Activated gamma-delta T cell treated with anti-CD3 and anti-CD28 coated beads, Interleukin-2, amount 50 U/mL, for 16 hours (primary cell): Measurements from ENCODE around the gene IGF2.

Source experiments
- DNase-seq: peaks from one replicate; pipeline ENCODE4 v3.0.0-alpha.2; 2020; ENCODE audit warnings: low read depth

The IGF2 gene

GRCh38 chr11:2122907-2123627 is 16.1 kb downstream of the IGF2 start:
- no peak for DNase-seq

DNA sequence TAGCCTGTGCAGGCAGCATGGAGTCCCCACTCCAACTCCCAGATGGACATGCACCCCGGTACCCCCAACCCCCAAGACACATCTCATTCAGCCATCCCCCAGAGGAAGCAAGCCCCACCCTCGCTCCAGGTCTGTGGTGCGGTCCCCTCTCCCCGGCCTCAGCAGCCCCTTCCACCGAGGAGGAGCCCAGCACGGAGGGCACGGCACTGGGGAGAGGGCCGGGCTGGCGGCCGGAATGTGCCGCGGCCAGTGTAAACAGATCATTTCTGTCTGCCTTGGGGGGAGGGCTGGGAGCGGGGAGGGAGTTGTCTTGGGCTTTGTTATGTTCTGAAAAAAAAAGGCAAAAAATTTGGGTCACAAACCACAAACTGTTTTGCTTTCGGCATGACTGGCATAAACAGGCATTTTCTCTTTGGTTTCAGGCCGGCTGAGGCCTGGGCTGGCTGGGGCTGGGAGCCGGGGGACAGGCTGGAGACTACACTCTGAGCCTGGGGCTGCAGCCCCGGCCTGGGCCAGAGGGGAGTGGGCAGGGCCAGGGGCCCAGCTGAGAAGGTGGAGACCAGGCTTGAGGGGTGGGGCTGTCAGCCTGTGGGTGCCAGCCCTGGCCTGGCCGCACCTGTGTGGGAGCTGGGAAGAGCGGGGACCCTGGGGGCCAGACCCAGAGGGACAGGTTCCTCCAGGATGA is 16.8 kb downstream of the IGF2 start:
- DNase-seq: no peak

DNA sequence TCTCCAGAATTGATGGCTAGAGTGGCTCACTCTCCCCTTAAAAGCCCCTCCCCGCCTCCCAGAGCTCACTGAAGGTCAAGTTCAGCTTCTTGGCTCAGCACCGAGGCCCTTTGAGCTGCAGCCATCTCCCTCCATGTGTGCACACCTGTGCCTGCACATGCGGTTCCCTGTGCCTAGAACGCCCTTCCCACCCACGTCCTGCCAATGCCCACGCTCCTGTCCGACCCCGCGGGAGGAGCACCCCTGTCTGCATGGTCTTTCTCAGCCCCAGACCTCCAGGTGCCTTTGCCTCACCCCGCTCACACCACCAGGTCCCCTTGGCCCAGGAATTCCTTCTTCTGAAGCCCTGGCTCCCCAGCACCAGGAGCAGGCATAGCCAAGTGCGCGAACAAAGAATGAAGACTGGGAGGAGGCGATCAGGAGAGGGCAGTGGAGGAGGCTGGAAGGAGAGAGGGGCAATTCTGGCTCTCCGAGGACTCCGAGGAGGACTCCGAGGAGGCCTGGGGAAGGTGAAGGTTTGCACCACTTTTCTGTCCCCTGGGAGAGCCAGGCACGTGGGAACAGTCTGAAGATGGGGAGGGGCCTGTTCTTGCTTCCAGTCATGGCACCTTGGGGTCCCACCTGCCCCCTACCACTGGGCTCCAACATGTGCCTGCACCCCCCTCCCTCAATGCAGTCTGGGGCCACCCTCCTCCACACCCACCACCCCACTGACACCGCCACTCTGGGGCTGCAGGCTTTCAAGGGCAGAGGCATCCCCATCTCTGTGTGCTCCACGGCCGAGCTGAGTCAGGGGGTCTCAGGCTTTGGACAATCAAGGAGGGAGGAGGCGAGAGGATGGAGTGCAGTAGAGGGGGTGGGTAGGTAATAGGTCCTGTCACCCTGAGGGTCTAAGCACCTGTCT is 17.7 kb downstream of the IGF2 start:
- DNase-seq: no peak

DNA sequence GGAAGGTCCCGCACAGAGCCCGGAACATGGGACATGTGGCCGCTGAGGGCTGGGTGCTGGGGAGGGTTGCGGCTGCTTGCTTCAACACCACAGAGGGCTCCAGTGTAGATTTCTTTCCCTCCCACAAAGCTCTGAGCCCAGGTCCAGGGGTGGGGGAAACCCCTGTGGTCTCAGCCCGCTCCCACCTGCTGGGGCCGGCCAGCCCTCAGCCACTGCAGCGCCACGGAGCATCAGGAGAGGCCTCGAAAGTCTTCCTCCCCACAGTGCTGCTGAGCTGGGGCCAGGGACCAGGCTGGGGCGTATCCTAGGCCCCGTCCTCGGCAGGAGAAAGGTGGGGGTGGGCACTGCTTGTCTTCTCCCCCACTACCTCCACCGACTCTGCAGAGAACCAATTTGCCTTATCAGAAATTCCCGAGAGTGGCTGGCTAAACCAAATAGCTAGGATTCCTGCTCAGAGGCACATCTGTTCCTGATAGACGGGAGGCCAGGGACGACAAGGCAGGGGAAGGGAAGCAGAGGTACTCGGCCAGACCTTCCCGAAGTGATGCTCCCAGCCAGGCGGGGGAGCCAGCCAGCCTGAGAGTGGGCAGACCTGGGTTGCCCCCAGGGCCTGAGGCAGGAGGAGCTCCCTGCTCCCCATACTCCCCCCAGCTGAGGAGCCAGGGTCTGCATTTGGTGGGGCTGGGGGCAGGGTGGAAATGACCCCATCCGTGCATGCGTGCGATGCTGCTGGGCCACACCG is 18.7 kb downstream of the IGF2 start:
- DNase-seq: no peak

DNA sequence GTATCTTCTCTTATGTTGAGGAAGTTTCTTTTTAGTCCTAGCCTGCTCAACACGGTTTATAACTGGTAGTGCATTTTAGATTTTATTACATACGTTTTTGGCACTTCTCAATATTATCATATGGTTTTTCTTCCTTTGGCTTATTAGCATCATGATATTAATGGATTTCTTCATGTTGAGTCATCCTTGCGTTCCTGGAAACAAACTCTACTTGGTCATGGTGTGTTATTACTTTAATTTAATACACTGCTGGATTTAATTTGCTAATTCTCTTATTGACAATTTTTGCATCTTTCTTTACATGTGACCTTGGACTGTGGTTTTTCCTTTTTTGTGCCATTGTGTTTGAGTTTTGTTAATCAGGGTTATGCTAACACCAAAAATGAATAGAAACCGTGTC is 20.5 kb downstream of the IGF2 start:
- no peak for DNase-seq

GRCh38 chr11:2116680-2117079 is 22.5 kb downstream of the IGF2 start:
- DNase-seq: no peak

DNA sequence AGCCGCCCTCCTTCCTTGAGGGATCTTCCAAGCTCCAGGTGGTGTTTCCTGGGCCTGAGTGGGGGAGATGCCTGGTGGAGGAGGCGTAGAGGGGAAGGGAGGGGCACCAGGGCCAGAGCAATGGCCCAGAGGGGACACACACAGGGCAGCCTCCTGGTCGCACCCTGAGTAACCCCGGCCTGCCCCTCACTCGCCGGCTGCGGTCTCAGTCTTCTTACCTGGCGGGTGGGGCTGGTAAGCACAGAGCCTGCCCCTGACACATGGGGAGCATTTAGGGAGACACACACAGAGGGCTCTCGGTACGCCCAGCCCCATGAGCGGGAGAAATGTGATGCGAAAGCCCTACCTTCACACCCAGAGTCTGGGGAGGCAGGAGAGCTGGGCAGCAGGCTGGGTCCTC is 23.9 kb downstream of the IGF2 start:
- DNase-seq: no peak

GRCh38 chr11:2114430-2115241 is 24.6 kb downstream of the IGF2 start:
- DNase-seq: no peak

DNA sequence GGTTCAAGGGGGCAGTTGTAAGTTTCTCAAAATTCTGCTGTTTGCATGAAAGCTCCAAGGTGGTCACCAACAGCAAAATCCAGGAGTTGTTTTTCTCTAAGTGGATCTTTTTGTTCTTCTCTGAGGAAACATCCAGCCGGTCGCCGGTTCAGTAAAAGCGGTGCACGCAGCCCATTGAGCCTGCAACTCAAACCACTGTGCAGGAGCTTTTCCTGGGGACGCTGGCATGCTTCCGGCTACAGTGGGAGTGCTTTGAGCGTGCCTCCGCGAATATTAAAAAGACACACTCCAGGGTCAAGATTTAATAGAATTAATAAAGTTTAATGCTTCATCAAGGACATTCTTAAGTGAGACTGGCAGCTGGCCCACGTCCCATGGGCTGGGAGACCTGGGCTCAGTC is 25.4 kb downstream of the IGF2 start:
- DNase-seq: no peak

DNA sequence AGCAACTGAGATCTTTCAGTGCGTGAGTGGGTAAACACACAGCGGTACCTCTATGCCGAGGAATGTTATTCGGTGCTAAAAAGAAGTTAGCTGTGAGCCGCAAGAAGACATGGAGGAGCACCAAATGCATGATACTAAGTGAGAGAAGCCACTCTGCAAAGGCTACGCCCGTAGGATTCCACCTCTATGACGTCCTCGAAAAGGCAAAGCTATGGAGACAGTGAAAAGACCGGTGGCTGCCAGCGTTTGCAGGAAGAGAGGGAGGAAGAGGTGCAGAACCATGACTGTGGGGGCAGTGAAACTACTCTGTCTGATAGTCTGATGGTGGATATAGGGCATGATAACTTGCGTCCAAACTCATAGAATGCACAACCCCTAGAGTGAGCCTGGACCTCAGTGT is 28.7 kb downstream of the IGF2 start:
- no peak for DNase-seq

GRCh38 chr11:2109541-2110019 is 29.6 kb downstream of the IGF2 start:
- no peak for DNase-seq

- DNase-seq: no peak
Measured at GRCh38 chr11:2108675-2109491, 30.3 kb downstream of the IGF2 start.

GRCh38 chr11:2107941-2108630 is 31.1 kb downstream of the IGF2 start:
- no peak for DNase-seq

GRCh38 chr11:2107521-2107920 is 31.7 kb downstream of the IGF2 start:
- DNase-seq: no peak

- DNase-seq: no peak
Measured at GRCh38 chr11:2106583-2107209, 32.5 kb downstream of the IGF2 start.

GRCh38 chr11:2105511-2105910 is 33.7 kb downstream of the IGF2 start:
- DNase-seq: no peak

DNA sequence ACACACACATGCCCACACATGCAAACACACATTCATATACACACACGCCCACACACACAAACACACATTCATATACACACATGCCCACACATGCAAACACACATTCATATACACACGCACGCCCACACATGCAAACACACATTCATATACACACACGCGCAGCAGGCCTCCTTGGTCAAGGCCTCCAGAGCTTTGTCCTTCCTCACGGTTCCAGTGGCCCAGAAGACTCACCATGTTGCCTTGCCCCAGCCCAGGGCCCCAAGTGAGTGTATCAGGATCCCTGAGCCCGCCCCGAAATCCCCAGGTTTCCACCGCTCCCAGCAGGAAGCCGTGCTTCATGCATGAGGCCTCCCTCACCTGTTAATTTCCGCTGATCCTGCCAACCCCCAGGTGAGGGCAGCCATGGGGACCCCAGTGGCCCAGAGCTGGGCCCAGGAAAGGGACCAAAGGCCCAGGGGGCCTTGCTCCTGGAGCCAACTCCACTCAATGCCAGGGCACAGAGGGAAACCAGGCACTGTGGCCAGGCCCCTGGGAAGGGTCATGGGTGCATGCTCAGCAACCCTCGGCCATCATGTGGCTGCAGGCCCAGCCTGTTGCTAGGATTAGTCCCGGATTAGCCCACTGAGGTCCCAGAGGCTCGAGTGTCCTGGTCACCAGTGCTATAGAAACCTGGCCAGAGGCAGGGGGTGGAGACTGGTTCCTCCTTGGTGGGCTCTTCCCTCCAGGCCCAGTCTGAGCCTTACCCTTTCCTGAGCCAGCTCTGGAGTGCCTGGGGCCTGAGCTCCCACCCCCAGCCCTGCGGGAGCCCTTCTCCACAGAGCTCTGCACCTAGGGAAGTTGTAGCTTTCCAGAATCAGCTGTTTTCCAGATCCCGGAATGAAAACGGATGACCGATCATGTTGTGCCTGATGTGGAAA is 34.4 kb downstream of the IGF2 start:
- no peak for DNase-seq
